NCI-H2171 treated with DMSO at 0.1 percent for 48 hours (cell line): ENCODE results near the gene BCAP31.
A peak's percentile ranks its signal among the peaks of the same experiment; 100 is the strongest.
"Not testable (repeated sequence)": the region's sequence is repeated elsewhere in the genome, so short reads cannot be mapped to it uniquely, and the experiment has no call there.

Source experiments
- DNase-seq: peaks from one replicate; lab custom pipeline; 2025; lab: John Stamatoyannopoulos, UW

The BCAP31 gene

DNA sequence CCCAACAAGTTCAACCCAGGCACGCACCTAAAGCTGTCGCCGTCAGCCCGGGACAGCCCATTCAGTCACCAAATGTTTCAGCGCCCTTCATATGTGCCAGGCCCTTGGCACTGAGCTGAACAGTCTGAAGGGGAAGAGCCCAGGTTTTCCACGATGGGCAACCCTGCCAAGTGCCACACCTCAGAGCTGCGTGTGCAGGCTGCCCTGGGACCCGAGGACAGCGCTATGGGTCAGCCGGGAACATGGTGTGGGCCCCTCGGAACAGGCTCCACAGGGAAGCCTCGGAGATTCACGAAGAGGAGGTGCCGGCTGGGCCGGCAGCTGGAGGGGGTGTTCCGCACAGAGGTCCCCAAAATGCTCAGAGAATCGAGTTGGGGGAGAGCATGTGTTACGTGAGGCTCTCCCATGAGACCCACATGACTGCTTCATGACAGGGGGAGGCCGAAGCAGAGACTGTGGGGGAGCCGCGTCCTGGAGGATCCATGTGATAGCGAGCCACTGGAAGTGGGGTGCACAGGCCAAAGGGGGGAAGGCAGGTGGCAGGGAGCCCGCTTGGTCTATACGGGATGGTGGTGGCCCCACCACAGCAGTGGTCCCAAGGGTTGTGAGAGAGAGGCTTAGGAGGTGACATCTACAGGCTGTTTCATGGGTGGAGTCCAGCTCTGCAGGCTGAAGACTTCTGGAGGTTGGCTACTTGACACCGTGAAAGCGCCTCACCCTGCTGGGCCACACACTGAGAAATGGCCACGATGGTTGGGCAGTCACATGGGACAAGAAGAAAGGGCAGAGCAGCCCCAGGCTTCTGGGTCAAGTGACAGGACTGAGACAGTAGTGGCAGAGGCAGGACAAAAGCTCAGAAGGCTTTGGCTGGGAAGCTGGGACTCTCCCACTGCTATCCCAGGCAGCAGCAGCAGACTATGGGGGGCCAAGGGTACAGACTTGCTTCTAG, 14.2 kb downstream of the BCAP31 start:
- no peak for DNase-seq

GRCh38 chrX:153708415-153708814, 15.8 kb downstream of the BCAP31 start:
- peak; percentile 24 for DNase-seq

- no peak for DNase-seq
Observed at GRCh38 chrX:153707406-153707805, 16.8 kb downstream of the BCAP31 start.

- no peak for DNase-seq
Observed at GRCh38 chrX:153706799-153707198, 17.4 kb downstream of the BCAP31 start.

DNA sequence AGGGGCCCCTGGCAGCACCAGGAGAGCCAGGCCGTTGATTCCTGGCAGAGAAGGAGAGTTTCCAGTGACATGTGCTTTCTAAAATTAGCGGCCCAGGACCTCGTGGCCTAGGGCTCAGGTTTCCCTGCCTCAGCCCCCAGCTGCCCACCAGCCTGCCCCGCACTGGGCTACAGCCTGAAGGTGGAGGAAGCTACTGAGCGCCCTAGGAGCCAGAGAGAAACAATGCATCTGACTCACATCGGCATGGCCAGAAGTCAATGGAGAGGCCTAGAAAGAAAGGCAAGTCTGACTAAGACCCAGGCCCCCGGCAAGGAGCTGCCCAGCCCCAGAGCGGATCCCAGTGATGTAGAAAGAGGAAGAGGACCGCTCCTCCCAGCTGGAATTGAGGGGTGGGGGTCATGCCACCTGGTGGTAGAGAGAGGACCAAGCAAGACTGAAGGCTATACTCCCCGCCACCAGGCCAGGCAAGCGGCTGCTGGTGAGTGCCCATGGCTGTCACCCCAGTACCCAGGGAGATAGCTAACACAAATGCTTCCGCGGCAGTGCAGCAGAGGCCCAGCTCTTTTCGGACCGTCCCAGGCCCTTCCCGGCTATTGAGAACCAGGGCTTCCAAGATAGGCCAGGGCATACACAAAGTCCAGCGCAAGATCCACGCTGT, 18.7 kb downstream of the BCAP31 start:
- not testable (repeated sequence) for DNase-seq

DNA sequence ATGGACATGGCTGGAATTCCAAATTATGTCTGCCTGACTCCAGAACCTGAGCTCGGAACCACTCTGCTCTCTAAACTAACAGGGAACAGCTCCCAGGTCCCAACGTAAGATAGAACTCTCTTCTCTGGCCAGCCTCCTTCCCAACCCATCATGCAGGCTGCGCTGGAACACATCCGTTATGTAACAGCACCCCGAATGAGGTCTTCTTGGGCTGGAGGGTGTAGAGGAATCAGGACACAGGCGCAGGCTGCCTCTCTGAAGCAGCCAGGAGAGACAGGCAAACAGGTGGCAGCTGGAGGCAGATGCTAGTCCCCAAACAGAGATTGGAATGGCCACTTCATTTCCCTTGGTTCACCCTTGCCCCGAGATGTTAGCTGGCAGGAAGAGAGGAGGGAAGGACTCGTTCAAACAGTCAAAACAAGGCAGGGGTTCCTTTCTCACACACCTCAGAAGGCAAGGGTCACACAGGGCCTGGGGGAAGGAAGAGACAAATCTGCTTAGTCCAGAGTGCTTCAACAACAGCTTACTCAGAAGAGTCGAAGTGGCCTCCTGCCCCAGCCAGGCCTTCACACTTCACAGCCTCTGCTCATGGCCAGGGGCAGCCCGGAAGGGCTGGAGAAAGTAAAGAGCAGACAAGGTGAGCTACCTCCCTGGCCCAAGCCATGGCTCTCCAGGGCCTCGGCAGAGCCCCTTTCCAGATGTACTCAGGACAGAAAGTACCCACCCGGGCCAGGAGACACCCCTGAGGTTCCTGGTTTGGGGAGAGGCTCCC, 19.4 kb downstream of the BCAP31 start:
- DNase-seq = not testable (repeated sequence)

GRCh38 chrX:153704021-153704526, 20.1 kb downstream of the BCAP31 start:
- no peak for DNase-seq

DNA sequence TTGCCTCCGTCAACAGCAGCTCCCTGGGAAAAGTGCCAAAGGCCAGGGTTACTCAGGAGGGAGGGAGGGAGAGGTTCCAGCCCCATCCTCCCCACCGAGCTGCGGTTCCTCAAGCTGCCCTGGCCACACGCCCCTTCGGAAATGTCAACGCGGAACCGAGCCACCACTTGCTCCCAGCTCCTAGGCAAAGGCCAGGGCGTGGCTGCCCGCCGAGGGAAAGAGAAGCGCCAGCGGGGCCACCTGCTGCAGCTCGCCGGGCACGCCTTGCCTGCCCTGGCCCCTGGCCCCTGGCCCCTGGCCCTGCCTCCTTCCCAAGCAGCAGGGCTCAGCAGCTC, 21.2 kb downstream of the BCAP31 start:
- no peak for DNase-seq

DNA sequence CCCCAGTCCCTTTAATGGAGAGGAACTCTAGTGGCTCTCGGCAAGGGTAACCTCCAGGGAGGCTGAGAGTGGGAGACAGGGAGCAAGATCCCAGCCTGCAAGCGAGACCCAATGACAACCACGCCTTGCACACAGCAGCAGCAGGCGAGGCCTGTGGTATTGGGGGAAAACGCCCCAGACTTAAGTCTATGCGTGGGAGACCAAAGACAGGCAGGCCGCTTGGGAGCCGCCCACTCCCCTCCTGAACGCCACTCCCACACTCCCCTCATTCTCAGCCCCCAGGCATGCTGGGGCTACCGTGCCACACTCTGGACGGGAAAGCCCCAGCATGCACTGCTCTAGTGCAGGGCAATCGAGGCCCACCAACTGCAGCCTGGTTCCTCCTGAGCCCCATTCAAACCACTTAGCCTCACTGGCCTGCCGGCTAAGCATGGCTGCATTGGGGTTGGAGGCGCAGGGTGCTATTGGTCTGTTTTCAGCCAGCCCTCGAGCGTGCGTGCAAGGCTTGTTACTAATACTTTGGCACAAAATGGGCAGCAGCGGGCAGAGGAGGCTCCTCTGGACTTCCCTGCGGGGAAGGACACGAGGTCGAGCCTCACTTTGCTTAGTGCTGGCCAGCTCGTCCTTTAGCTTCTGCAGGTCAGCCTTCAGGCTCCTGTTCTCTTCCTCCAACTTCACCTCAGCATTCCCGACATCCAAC, 21.7 kb downstream of the BCAP31 start:
- DNase-seq = no peak

GRCh38 chrX:153701706-153702105, 22.5 kb downstream of the BCAP31 start:
- no peak for DNase-seq

DNA sequence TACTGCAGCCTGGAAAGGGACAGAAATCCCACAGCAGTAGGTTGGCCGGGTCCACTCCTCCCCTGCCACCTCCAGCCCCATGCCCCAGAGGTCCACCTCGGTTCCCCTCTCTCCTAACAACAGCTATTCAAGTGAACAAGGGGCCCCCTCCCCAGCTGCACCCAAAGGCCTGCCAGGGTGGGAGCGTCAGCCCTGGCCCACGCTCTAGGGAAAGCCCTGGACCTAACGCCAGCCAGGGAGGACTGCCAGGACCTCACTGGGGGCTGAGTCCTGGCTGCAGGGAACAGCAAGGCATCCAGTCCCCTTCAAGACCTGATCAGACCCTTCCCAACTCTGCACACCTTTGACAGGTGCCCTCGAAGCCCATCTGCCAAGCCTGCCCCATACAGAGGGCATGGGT, 23.2 kb downstream of the BCAP31 start:
- no peak for DNase-seq

- DNase-seq = no peak
Observed at GRCh38 chrX:153700376-153700945, 23.7 kb downstream of the BCAP31 start.

GRCh38 chrX:153699784-153700371, 24.3 kb downstream of the BCAP31 start:
- DNase-seq = not testable (repeated sequence)

GRCh38 chrX:153699210-153699783, 24.9 kb downstream of the BCAP31 start:
- DNase-seq = not testable (repeated sequence)

GRCh38 chrX:153697924-153698865, 26.0 kb downstream of the BCAP31 start:
- DNase-seq = no peak

DNA sequence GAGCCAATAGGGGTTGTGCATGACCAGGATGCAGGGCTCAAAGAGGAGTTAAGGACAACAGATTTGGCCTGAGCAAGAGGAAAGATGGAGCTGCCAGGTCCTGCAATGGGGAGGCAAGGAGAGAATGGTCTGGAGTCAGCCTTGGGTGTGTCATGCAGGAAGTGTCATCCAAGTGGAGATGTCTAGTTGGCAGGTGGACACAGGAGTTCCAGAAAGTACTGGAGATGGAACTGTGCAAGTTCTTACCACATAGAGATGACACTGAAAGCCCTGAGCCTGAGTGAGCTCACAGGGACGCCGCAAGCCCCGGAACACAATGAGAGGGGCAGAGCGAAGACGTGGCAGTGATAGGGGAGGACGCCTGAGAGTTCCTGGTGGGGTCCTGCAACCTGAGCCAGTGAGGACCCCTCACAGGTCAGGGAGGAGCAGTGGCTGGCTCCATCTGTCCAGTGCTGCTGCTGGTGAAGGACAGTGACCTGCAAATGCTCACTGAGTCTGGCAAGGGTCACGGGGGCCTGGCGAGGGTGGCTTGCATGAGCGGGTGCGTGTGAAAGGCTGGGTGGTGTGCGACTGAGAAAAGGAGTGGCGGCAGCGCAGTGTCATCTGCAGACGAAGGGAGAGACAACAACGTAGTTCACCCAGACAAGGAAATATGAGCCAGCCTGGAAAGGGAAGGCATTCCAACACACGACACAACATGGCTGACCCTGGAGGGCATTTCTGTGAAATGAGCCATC, 27.0 kb downstream of the BCAP31 start:
- DNase-seq = not testable (repeated sequence)

DNA sequence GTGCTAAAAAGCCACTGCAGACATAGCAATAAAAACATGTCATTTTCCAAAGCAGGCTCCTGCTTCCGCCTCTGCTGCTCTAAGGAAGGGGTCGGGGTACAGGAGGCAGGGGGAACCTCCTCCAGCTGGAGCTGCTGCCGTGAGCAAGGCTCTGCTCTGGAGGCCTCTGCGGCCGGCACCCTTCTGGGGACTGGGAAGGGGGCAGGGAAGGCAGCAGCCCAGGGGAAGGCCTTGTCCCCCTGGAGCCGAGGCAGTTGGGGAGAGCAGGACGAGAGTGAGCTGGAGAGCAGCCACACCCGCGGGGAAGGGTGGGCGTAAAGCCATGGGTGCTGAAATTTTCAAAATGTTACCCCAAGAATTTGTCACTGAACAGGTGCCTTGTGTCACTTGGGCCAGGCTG, 27.6 kb downstream of the BCAP31 start:
- DNase-seq = not testable (repeated sequence)

- DNase-seq = no peak
Observed at GRCh38 chrX:153696100-153696499, 28.1 kb downstream of the BCAP31 start.
